Neutrophil (primary cell): ENCODE measurements around the gene PDE1A.

Experiments
- H3K27ac ChIP-seq: fragments of 200-600 bp; sonication (generic); 2 replicates; pipeline ENCODE4 v1.5.1; 2016; ENCODE audit warnings: mild to moderate bottlenecking, moderate library complexity
- H3K27me3 ChIP-seq: fragments of 200-600 bp; sonication (generic); 2 replicates; pipeline ENCODE4 v1.6.0; 2016; ENCODE audit warnings: mild to moderate bottlenecking
- H3K36me3 ChIP-seq: fragments of 200-600 bp; sonication (generic); 2 replicates; pipeline ENCODE4 v1.5.1; 2017
- H3K4me1 ChIP-seq, 2 experiments: fragments of 200-600 bp in 1 of 2; sonication (generic) in 1 of 2; 1 replicate in 1 of 2; 2 replicates in 1 of 2; pipeline versions ENCODE4 v1.5.1 to v1.6.1; 2013 to 2016; ENCODE audit warnings: low read depth in 1 of 2, low read length in 1 of 2, mild to moderate bottlenecking in 1 of 2, moderate library complexity in 1 of 2; ENCODE audit not compliant: control insufficient read depth in 1 of 2, insufficient read depth in 1 of 2
- H3K4me3 ChIP-seq, 2 experiments: fragments of 200-600 bp in 1 of 2; sonication (generic) in 1 of 2; 1 replicate in 1 of 2; 2 replicates in 1 of 2; pipeline ENCODE4 v1.5.1; 2013 to 2016; ENCODE audit warnings: low read depth in 1 of 2, low read length in 1 of 2, mild to moderate bottlenecking in 1 of 2, moderate library complexity in 1 of 2
- H3K9me3 ChIP-seq: fragments of 200-600 bp; sonication (generic); 2 replicates; pipeline ENCODE4 v1.5.1; 2016
- CTCF ChIP-seq: fragments of 200-600 bp; sonication (generic); IDR thresholded peaks from 2 replicates; pipeline ENCODE4 v1.5.1; 2016; ENCODE audit warnings: antibody characterized with exemption

Gene PDE1A

GRCh38 chr2:182208421-182208820 lies 218.4 kb downstream of the PDE1A start:
- H3K4me1 ChIP-seq: no peaks in the 10 kb centered on the region
- no peaks in the 10 kb centered on the region for H3K9me3 ChIP-seq
- no peak for TF ChIP-seq CTCF
- H3K27ac ChIP-seq: no peak overlapping the region
- no peaks in the 10 kb centered on the region for H3K27me3 ChIP-seq
- H3K36me3 ChIP-seq: no peaks in the 10 kb centered on the region
- H3K4me3 ChIP-seq: no peak overlapping the region

- H3K4me3 ChIP-seq: no peak overlapping the region
- no peaks in the 10 kb centered on the region for H3K4me1 ChIP-seq
- H3K27ac ChIP-seq: no peak overlapping the region
- H3K27me3 ChIP-seq: no peaks in the 10 kb centered on the region
- no peak for TF ChIP-seq CTCF
- H3K36me3 ChIP-seq: no peaks in the 10 kb centered on the region
- no peaks in the 10 kb centered on the region for H3K9me3 ChIP-seq
Observed at GRCh38 chr2:182207049-182207746, 219.6 kb downstream of the PDE1A start.

- H3K27ac ChIP-seq: no peak overlapping the region
- H3K9me3 ChIP-seq: no peaks in the 10 kb centered on the region
- no peak for TF ChIP-seq CTCF
- H3K27me3 ChIP-seq: no peaks in the 10 kb centered on the region
- H3K4me1 ChIP-seq: no peaks in the 10 kb centered on the region
- H3K4me3 ChIP-seq: no peak overlapping the region
- no peaks in the 10 kb centered on the region for H3K36me3 ChIP-seq
Observed at GRCh38 chr2:182197529-182197928, 229.3 kb downstream of the PDE1A start.

DNA sequence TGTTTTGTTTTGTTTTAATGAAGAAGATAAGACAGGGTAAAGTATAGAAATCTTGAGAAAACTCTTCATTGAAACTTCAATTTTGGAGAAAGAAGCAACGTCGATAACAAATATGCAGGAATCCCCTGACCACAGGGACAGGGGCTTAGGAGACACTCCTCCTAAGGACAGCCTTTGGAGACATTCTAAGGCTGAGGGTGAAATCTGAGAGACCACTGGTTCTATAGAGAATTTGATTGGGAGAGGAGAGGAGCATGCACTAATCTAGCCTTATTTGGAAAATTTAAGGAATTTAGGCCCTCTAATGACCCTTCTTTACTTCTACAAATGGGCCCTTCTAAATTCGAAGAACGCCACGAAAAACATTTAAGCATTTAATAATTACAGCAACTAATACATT lies 233.5 kb downstream of the PDE1A start:
- no peaks in the 10 kb centered on the region for H3K4me1 ChIP-seq
- TF ChIP-seq CTCF: no peak
- H3K9me3 ChIP-seq: no peaks in the 10 kb centered on the region
- no peaks in the 10 kb centered on the region for H3K36me3 ChIP-seq
- no peak overlapping the region for H3K27ac ChIP-seq
- H3K4me3 ChIP-seq: no peak overlapping the region
- no peaks in the 10 kb centered on the region for H3K27me3 ChIP-seq

- no peaks in the 10 kb centered on the region for H3K4me1 ChIP-seq
- TF ChIP-seq CTCF: no peak
- H3K27me3 ChIP-seq: no peaks in the 10 kb centered on the region
- H3K4me3 ChIP-seq: no peak overlapping the region
- no peak overlapping the region for H3K27ac ChIP-seq
- H3K36me3 ChIP-seq: no peaks in the 10 kb centered on the region
- H3K9me3 ChIP-seq: no peaks in the 10 kb centered on the region
Observed at GRCh38 chr2:182191061-182191460, 235.8 kb downstream of the PDE1A start.

GRCh38 chr2:182187130-182187529 lies 239.7 kb downstream of the PDE1A start:
- no peaks in the 10 kb centered on the region for H3K4me1 ChIP-seq
- H3K27ac ChIP-seq: no peak overlapping the region
- no peak overlapping the region for H3K4me3 ChIP-seq
- H3K27me3 ChIP-seq: no peaks in the 10 kb centered on the region
- H3K9me3 ChIP-seq: no peaks in the 10 kb centered on the region
- no peak for TF ChIP-seq CTCF
- no peaks in the 10 kb centered on the region for H3K36me3 ChIP-seq
